AG04450 (cell line): ENCODE measurements around the gene SLC10A7. TPM values are rescaled to one million over a fixed set of nuclear protein-coding genes. Genes with fewer than 3 reads are reported as not detected.

ENCODE experiments used
- CTCF ChIA-PET: fragments of 300-600, 350-600 bp; formaldehyde crosslinking; extraction: SDS; loops from one replicate; lab custom pipeline; 2022; ENCODE audit warnings: antibody characterized with exemption, inconsistent platforms; lab: Charles Lee
- POLR2A ChIA-PET: fragments of 350-600 bp; formaldehyde crosslinking; extraction: SDS; loops from one replicate; lab custom pipeline; 2021; ENCODE audit warnings: antibody characterized with exemption, inconsistent platforms; lab: Yijun Ruan, JAX
- DNase-seq: peaks from one replicate; pipeline ENCODE4 v3.0.0-alpha.2; 2011; ENCODE audit warnings: low read depth, low spot score
- H3K27ac ChIP-seq: one replicate; pipeline ENCODE4 v1.5.1; 2012; ENCODE audit warnings: low read depth, low read length, control low read depth
- H3K27me3 ChIP-seq: one replicate; pipeline ENCODE4 v1.6.0; 2012; ENCODE audit warnings: low read length; ENCODE audit not compliant: control insufficient read depth, insufficient read depth
- H3K4me3 ChIP-seq: 2 replicates; pipeline ENCODE4 v1.5.1; 2011; ENCODE audit warnings: mild to moderate bottlenecking, low read depth, low read length, control low read depth
- H3K9me3 ChIP-seq: 2 replicates; pipeline ENCODE4 v1.5.1; 2012; ENCODE audit warnings: low read length; ENCODE audit not compliant: control insufficient read depth, insufficient read depth
- polyA plus RNA-seq: library from polyadenylated mRNA; depleted of rRNA; stranded (reverse); fragments of >200 nt; gene quantifications from 2 replicates; pipeline ENCODE4 v1.2.3, GENCODE V29; 2011
- TF ChIP-seq, protein P1 (sequence below): IDR thresholded peaks from 2 replicates; pipeline ENCODE4 v1.5.1; 2011; ENCODE audit warnings: low read depth, low read length, control low read depth, inconsistent platforms

The SLC10A7 gene
- polyA plus RNA-seq, 1 experiment: 13.8 TPM

DNA sequence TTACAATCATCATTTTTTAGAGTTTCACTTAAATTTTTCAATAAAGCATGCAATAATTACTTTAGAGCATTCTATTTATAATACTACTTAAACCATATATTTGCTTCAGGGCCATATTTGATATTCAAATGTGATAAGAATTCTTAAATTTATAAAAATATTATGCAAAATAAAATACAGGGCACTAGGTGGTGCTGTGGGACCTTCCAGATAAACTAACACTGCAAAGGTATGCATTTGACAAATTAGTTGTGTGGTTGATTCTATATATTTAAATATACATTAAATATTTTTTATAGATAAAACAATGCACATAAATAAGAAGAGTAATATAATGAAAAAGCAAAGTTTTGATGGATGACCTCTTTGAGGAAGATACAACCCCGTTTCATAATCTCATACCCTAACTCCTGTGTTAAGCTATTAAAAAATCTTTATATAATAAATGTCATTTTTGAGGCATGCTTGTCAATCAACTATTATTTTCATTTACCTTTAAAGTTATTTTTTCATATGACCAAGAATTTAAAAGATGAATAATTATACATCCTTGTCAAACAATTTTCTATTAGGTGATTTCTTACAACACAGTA lies 179.0 kb downstream of the SLC10A7 start:
- no peaks in the 10 kb centered on the region for H3K9me3 ChIP-seq
- H3K27ac ChIP-seq: no peak overlapping the region
- ChIA-PET CTCF (interaction anchor here (0.5 to 2.6 kb wide), 14 partner anchors 13 to 754 kb away, joined by 3 to 17 read pairs (median 3); no protein-coding TSS in a partner anchor), POLR2A (interaction anchor here (2.1 kb wide), 1 partner anchor 179 kb away, joined by 5 read pairs; the partner anchor contains the start of gene SLC10A7)
- DNase-seq: no peak
- no peaks in the 10 kb centered on the region for H3K27me3 ChIP-seq
- TF ChIP-seq, protein P1, sequence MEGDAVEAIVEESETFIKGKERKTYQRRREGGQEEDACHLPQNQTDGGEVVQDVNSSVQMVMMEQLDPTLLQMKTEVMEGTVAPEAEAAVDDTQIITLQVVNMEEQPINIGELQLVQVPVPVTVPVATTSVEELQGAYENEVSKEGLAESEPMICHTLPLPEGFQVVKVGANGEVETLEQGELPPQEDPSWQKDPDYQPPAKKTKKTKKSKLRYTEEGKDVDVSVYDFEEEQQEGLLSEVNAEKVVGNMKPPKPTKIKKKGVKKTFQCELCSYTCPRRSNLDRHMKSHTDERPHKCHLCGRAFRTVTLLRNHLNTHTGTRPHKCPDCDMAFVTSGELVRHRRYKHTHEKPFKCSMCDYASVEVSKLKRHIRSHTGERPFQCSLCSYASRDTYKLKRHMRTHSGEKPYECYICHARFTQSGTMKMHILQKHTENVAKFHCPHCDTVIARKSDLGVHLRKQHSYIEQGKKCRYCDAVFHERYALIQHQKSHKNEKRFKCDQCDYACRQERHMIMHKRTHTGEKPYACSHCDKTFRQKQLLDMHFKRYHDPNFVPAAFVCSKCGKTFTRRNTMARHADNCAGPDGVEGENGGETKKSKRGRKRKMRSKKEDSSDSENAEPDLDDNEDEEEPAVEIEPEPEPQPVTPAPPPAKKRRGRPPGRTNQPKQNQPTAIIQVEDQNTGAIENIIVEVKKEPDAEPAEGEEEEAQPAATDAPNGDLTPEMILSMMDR: peak; percentile 68
- H3K4me3 ChIP-seq: no peak overlapping the region

GRCh38 chr4:146340798-146341197 lies 180.9 kb downstream of the SLC10A7 start:
- TF ChIP-seq, protein P1: peak; percentile 66
- no peaks in the 10 kb centered on the region for H3K27me3 ChIP-seq
- ChIA-PET POLR2A (no interaction called here), CTCF (interaction anchor here (0.6 to 2.6 kb wide), 16 partner anchors 11 to 1526 kb away, joined by 3 to 17 read pairs (median 3); no protein-coding TSS in a partner anchor)
- H3K4me3 ChIP-seq: no peak overlapping the region
- no peaks in the 10 kb centered on the region for H3K9me3 ChIP-seq
- DNase-seq: no peak
- H3K27ac ChIP-seq: no peak overlapping the region

GRCh38 chr4:146338512-146338911 lies 183.2 kb downstream of the SLC10A7 start:
- no peak for DNase-seq
- H3K27ac ChIP-seq: no peak overlapping the region
- H3K9me3 ChIP-seq: no peaks in the 10 kb centered on the region
- H3K4me3 ChIP-seq: no peak overlapping the region
- CTCF ChIA-PET: interaction anchor here (1.0 to 1.2 kb wide), 2 partner anchors 9 to 759 kb away, joined by 3 to 4 read pairs; no protein-coding TSS in a partner anchor
- TF ChIP-seq, protein P1: no peak
- H3K27me3 ChIP-seq: no peaks in the 10 kb centered on the region
- POLR2A ChIA-PET: no interaction called here

DNA sequence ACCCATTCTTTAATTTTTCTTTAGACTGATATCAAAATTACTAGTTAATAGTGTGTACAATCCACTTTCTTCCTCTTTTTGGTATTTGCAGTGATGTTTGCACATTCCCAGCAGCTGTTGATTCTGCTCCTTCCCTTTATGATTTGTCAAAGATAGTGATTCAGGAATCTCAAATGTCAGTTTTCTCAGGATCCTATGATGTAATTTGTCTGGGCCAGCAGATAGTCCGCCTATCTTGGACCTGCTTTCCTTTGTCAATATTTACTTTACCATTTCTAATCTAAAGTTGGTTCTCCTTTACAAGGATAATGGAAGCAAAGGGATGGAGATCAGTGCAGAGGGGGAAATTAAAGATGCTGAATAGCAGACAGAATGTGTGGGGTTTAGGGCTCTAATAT lies 185.3 kb downstream of the SLC10A7 start:
- CTCF ChIA-PET: interaction anchor here (1.1 kb wide), 1 partner anchor 11 kb away, joined by 3 read pairs; no protein-coding TSS in a partner anchor

More for the DNA sequence above, 185.3 kb downstream of the SLC10A7 start:
- POLR2A ChIA-PET: no interaction called here
- Histone ChIP-seq H3K9me3 (no peaks in the 10 kb centered on the region), H3K27ac (no peak overlapping the region), H3K4me3 (no peak overlapping the region), H3K27me3 (no peaks in the 10 kb centered on the region)
- TF ChIP-seq, protein P1: no peak
- DNase-seq: peak; percentile 13
